B cell (primary cell): Measurements from ENCODE around the gene SMIM21. TPM values are rescaled to one million over a fixed set of nuclear protein-coding genes. Genes with fewer than 3 reads are reported as not detected.

Experiments used
- ATAC-seq: fragments of 200-7000 bp; cut with Tn5 transposase; one replicate; pipeline ENCODE4 v1.10.0; 2021; ENCODE audit warnings: low read depth, mild to moderate bottlenecking, moderate number of reproducible peaks, moderate library complexity
- CTCF ChIA-PET: fragments of 350-600 bp; sonication (Branson Sonifier 250); formaldehyde crosslinking; loops from one replicate; lab custom pipeline; 2021; ENCODE audit warnings: antibody characterized with exemption, inconsistent platforms; lab: Charles Lee
- POLR2A ChIA-PET: fragments of 350-600 bp; sonication (Branson Sonifier 250); formaldehyde crosslinking; loops from one replicate; lab custom pipeline; 2021; ENCODE audit warnings: antibody characterized with exemption; lab: Charles Lee
- DNase-seq: peaks from one replicate; pipeline ENCODE4 v3.0.0; 2013
- H2AFZ ChIP-seq: 2 replicates; pipeline ENCODE4 v1.6.1; 2012; ENCODE audit warnings: mild to moderate bottlenecking, low read depth, low read length; ENCODE audit not compliant: insufficient read depth, poor library complexity, severe bottlenecking
- H3K27ac ChIP-seq, 2 donors: 1 replicate in 1 of 2; 2 replicates in 1 of 2; pipeline ENCODE4 v1.5.1; 2012 to 2013; ENCODE audit warnings: low read length in 2 of 2, mild to moderate bottlenecking in 2 of 2, moderate library complexity in 1 of 2
- H3K27me3 ChIP-seq, 4 experiments: fragments of 200-600 bp in 1 of 4; sonication (generic) in 1 of 4; replicated peaks in 1 of 4; 1 replicate in 2 of 4; 2 replicates in 2 of 4; pipeline versions ENCODE4 v1.6.1 to v1.7.0; 2013 to 2016; ENCODE audit warnings: low read length in 3 of 4, mild to moderate bottlenecking in 2 of 4, mixed read lengths in 1 of 4, moderate library complexity in 1 of 4; ENCODE audit not compliant: insufficient read depth in 4 of 4, control insufficient read depth in 3 of 4; ENCODE audit errors: control extremely low read depth in 1 of 4
- H3K36me3 ChIP-seq, 2 experiments: replicated peaks in 1 of 2; 1 replicate in 1 of 2; 2 replicates in 1 of 2; pipeline versions ENCODE4 v1.6.1 to v1.7.1; 2013; ENCODE audit warnings: low read length in 1 of 2; ENCODE audit not compliant: insufficient read depth in 2 of 2, control insufficient read depth in 1 of 2; ENCODE audit errors: control extremely low read depth in 1 of 2, extremely low read depth in 1 of 2
- H3K4me1 ChIP-seq, 2 donors: fragments of 200-600 bp in 1 of 2; sonication (generic) in 1 of 2; 1 replicate in 1 of 2; 2 replicates in 1 of 2; pipeline versions ENCODE4 v1.5.1 to v1.6.1; 2013 to 2017; ENCODE audit warnings: low read length in 2 of 2; ENCODE audit not compliant: control insufficient read depth in 2 of 2, insufficient read depth in 2 of 2
- H3K4me2 ChIP-seq: replicated peaks from 2 replicates; pipeline ENCODE3; 2012; ENCODE audit warnings: mild to moderate bottlenecking, low read depth, low read length; ENCODE audit not compliant: poor library complexity, severe bottlenecking
- H3K4me3 ChIP-seq, 5 experiments: fragments of 200-600 bp in 1 of 5; sonication (generic) in 1 of 5; 1 replicate in 3 of 5; 2 replicates in 2 of 5; pipeline versions ENCODE4 v1.5.1 to v1.7.0; 2011 to 2016; ENCODE audit warnings: low read length in 4 of 5, mild to moderate bottlenecking in 4 of 5, low read depth in 2 of 5, control low read depth in 1 of 5, moderate library complexity in 1 of 5; ENCODE audit not compliant: insufficient read depth in 1 of 5; ENCODE audit errors: control extremely low read depth in 1 of 5, extremely low read depth in 1 of 5
- H3K79me2 ChIP-seq: fragments of 200-600 bp; sonication (generic); one replicate; pipeline ENCODE4 v1.6.0; 2016; ENCODE audit warnings: low read length; ENCODE audit not compliant: control insufficient read depth, insufficient read depth
- H3K9ac ChIP-seq: fragments of 200-600 bp; sonication (generic); 2 replicates; pipeline ENCODE4 v1.6.1; 2017; ENCODE audit warnings: mild to moderate bottlenecking, low read length, moderate library complexity
- H3K9me3 ChIP-seq, 3 donors: one replicate each; pipeline versions ENCODE4 v1.6.1 to v1.7.1; 2013; ENCODE audit warnings: low read length in 2 of 3; ENCODE audit not compliant: control insufficient read depth in 2 of 3, insufficient read depth in 1 of 3; ENCODE audit errors: control extremely low read depth in 1 of 3
- H4K20me1 ChIP-seq: 2 replicates; pipeline ENCODE4 v1.6.0; 2012; ENCODE audit warnings: mild to moderate bottlenecking, low read length; ENCODE audit not compliant: insufficient read depth, control insufficient read depth, poor library complexity, severe bottlenecking
- H3K27ac Mint-ChIP-seq: one replicate; pipeline ENCODE4 v1.8.0; 2021; ENCODE audit warnings: mixed read lengths
- H3K27me3 Mint-ChIP-seq: one replicate; pipeline ENCODE4 v1.8.0; 2021; ENCODE audit warnings: mixed read lengths
- H3K4me1 Mint-ChIP-seq: one replicate; pipeline ENCODE4 v1.8.0; 2021; ENCODE audit warnings: mixed read lengths
- H3K4me3 Mint-ChIP-seq: one replicate; pipeline ENCODE4 v1.8.0; 2021; ENCODE audit warnings: mixed read lengths
- H3K9me3 Mint-ChIP-seq: one replicate; pipeline ENCODE4 v1.8.0; 2022; ENCODE audit warnings: mixed read lengths; ENCODE audit not compliant: insufficient read depth
- CTCF ChIP-seq: fragments of 200-600 bp; IDR thresholded peaks from one replicate; pipeline ENCODE4 v1.8.0; 2022; ENCODE audit warnings: antibody characterized with exemption, mild to moderate bottlenecking
- EZH2 ChIP-seq: IDR thresholded peaks from 2 replicates; pipeline ENCODE4 v1.6.1; 2012; ENCODE audit warnings: borderline replicate concordance, low read depth, mild to moderate bottlenecking, moderate library complexity, low read length; ENCODE audit not compliant: insufficient read depth, poor library complexity, severe bottlenecking
- WGBS: methylation state at CpG from one replicate; pipeline ENCODE4 v1.1.5; 2013; ENCODE audit warnings: missing lambda C conversion rate; ENCODE audit not compliant: insufficient coverage; 5-methylcytosine and 5-hydroxymethylcytosine counted together
- intact Hi-C: fragments of 100-400 bp; cut with micrococcal nuclease; formaldehyde crosslinking; loops from one replicate; pipeline ENCODE4 v1.10.0; 2022
- polyA plus RNA-seq: library from polyadenylated mRNA; depleted of rRNA; stranded (reverse); fragments of >200 nt; gene quantifications from 2 replicates; pipeline ENCODE4 v1.2.3, GENCODE V29; 2012
- total RNA-seq, 2 donors: library from RNA; stranded (reverse); fragments of 120-200 nt in 1 of 2; gene quantifications; 1 replicate in 1 of 2; 2 replicates in 1 of 2; pipeline versions ENCODE4 v1.2.3 to v1.2.4, GENCODE V29; 2013 to 2022

SMIM21 gene
- total and polyA plus RNA-seq, 2 donors (not counting 1 experiment from before 2014, with no cell fraction given) = not detected

- Mint-ChIP-seq H3K27me3 (peaks cover 16% of the 10 kb centered on the region), H3K4me3 (no peak overlapping the region), H3K27ac (no peak overlapping the region), H3K4me1 (no peaks in the 10 kb centered on the region), H3K9me3 (no peaks in the 10 kb centered on the region)
- POLR2A ChIA-PET = no interaction called here
- DNase-seq (no peak), ATAC-seq (no peak)
- Histone ChIP-seq H3K9me3 (no peaks in the 10 kb centered on the region), H3K27me3 (peaks cover 0 to 3% (median 0%) of the 10 kb centered on the region in 4 experiments), H3K36me3 (no peaks in the 10 kb centered on the region), H3K4me3 (no peak overlapping the region), H3K79me2 (no peaks in the 10 kb centered on the region), H3K9ac (no peak overlapping the region), H3K4me2 (no peak overlapping the region), H2AFZ (no peak overlapping the region), H4K20me1 (no peaks in the 10 kb centered on the region), H3K4me1 (no peaks in the 10 kb centered on the region), H3K27ac (no peak overlapping the region)
- TF ChIP-seq CTCF = no peak
- no peak for TF ChIP-seq EZH2
- intact Hi-C loops = no loop called here
- WGBS = no CpG with 5 or more reads among the region's 4 CpGs
- CTCF ChIA-PET = no interaction called here
These were observed 43.4 kb downstream of the SMIM21 start for GRCh38 chr18:75384144-75384543.

DNA sequence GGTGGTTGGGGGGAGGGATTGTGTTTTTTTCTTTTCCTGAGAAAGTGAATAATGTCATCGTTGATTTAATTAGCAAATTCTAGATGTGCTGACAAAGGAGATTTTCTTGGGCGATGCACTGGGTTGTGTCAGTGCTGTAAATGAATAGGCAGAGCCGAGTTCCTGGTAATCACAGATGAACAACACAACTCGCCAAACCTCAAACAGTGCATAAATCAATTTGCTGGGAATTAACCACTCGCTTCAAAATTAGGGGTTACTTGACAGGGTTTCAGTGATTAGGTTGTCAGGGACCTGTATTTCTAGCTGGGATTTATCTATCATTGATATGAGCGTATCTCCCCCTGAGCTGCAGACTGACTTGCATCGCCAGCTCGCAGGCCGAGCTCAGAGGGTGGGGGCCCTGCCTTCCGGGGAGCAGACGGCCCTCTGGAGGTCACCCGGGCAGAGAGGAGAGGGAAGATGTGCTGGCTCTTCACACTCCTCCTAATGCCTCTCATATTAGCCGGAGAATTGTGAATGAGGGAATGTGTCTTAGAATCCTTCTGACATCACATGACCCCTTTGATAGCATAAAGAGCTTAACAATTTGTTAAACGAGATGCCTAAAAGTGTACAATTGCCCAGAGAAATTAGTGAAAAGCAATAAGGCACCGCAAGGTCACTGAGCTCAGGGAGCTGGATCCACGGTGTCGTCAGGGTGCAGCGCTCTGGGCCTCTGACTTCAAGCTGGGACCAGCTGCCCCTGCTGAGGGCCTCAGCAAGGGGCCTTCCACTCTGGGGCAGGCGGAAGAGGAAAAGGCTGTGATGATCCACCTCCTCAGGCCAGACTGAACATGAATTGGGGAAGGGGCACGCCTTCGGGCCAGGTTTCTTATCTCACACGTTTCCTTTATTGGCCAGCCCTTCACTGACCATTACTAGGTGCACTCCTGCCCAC is 48.9 kb downstream of the SMIM21 start:
- no peaks in the 10 kb centered on the region for H3K4me1 Mint-ChIP-seq
- Histone ChIP-seq H2AFZ (no peak overlapping the region), H3K9ac (no peak overlapping the region), H3K4me2 (no peak overlapping the region), H3K79me2 (no peaks in the 10 kb centered on the region), H4K20me1 (no peaks in the 10 kb centered on the region), H3K36me3 (no peaks in the 10 kb centered on the region), H3K27ac (no peak overlapping the region), H3K4me3 (no peak overlapping the region), H3K27me3 (no peaks in the 10 kb centered on the region), H3K9me3 (no peaks in the 10 kb centered on the region), H3K4me1 (no peaks in the 10 kb centered on the region)
- H3K27me3 Mint-ChIP-seq = peaks cover 13% of the 10 kb centered on the region
- H3K9me3 Mint-ChIP-seq = no peaks in the 10 kb centered on the region
- H3K27ac Mint-ChIP-seq = no peak overlapping the region
- no peak for ATAC-seq
- ChIA-PET POLR2A (no interaction called here), CTCF (no interaction called here)
- no peak overlapping the region for H3K4me3 Mint-ChIP-seq
- 94% methylated on average over 10 of the region's 22 CpGs for WGBS
- DNase-seq = no peak
- intact Hi-C loops = no loop called here
- no peak for TF ChIP-seq EZH2
- TF ChIP-seq CTCF = no peak
